Mucosa of stomach (tissue), 1 donor: ENCODE measurements around the gene ARHGAP22.

Source experiments
- H3K27me3 ChIP-seq: one replicate; pipeline ENCODE4 v1.7.0; 2013; ENCODE audit warnings: mild to moderate bottlenecking, low read length; ENCODE audit not compliant: control insufficient read depth, insufficient read depth
- H3K36me3 ChIP-seq: one replicate; pipeline ENCODE4 v1.7.0; 2013; ENCODE audit warnings: low read length; ENCODE audit not compliant: control insufficient read depth, insufficient read depth
- H3K4me1 ChIP-seq: one replicate; pipeline ENCODE4 v1.7.0; 2013; ENCODE audit warnings: mild to moderate bottlenecking, low read length; ENCODE audit not compliant: control insufficient read depth, insufficient read depth
- H3K4me3 ChIP-seq: one replicate; pipeline ENCODE4 v1.7.0; 2013; ENCODE audit warnings: low read length
- H3K9ac ChIP-seq: one replicate; pipeline ENCODE4 v1.7.0; 2013; ENCODE audit warnings: mild to moderate bottlenecking, low read length, moderate library complexity
- H3K9me3 ChIP-seq: one replicate; pipeline ENCODE4 v1.7.0; 2013; ENCODE audit warnings: mild to moderate bottlenecking, low read length, moderate library complexity; ENCODE audit not compliant: control insufficient read depth
- donor health status: Pancreatic carcinoma.

ARHGAP22 gene

GRCh38 chr10:48609899-48610584, 5.2 kb upstream of the ARHGAP22 start:
- Histone ChIP-seq H3K36me3 (no peaks in the 10 kb centered on the region), H3K9me3 (no peaks in the 10 kb centered on the region), H3K27me3 (no peaks in the 10 kb centered on the region), H3K4me3 (no peak overlapping the region), H3K9ac (no peak overlapping the region), H3K4me1 (no peaks in the 10 kb centered on the region)

GRCh38 chr10:48609441-48609840, 4.6 kb upstream of the ARHGAP22 start:
- H3K27me3 ChIP-seq = peaks cover 4% of the 10 kb centered on the region
- no peak overlapping the region for H3K9ac ChIP-seq
- H3K4me1 ChIP-seq = peaks cover 4% of the 10 kb centered on the region
- H3K4me3 ChIP-seq = no peak overlapping the region
- no peaks in the 10 kb centered on the region for H3K9me3 ChIP-seq
- H3K36me3 ChIP-seq = no peaks in the 10 kb centered on the region

DNA sequence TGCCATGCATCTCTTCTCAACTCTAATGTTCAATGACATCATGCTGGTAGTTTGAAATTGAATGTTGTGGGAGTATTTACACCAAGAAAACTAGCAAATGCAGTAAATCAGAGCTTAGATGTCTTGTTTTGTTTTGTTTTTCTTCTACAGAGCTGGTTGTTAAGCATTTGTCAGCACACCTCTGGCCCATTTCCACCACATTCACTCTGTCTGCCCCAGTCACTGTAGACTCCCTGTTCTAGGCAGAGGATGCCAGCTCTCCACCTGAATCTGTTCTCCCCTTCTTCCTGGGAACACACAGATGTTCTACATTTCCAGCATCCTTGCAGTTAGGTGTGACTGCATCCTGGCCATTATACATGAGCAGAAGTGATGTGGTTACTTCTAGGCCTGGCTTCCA, 4.1 kb upstream of the ARHGAP22 start:
- no peaks in the 10 kb centered on the region for H3K9me3 ChIP-seq
- H3K27me3 ChIP-seq = peaks cover 6% of the 10 kb centered on the region
- peaks cover 6% of the 10 kb centered on the region for H3K4me1 ChIP-seq
- no peak overlapping the region for H3K4me3 ChIP-seq
- no peak overlapping the region for H3K9ac ChIP-seq
- H3K36me3 ChIP-seq = no peaks in the 10 kb centered on the region

DNA sequence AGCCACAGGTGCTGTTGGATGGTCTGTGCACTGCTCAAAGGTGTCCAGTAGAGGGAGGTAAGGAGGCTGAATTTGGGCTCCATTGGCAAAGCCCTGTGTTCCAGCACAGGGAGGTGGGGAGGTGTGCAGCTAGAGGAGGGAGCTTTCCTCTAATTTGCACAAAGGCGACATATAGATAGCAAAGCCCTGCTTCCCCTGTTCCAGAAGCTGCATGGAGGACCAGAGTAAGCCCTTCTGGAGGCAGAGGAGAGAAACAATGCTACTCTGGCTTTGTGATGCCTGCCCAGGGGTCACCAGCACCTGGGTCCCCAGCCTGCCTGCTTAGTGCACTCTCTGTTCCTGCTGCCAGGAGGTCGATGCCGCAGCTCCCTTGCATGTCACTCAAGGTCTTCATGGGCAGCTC, 3.4 kb upstream of the ARHGAP22 start:
- Histone ChIP-seq H3K4me3 (no peak overlapping the region), H3K36me3 (no peaks in the 10 kb centered on the region), H3K9ac (no peak overlapping the region), H3K27me3 (peaks cover 9% of the 10 kb centered on the region), H3K4me1 (peaks cover 6% of the 10 kb centered on the region), H3K9me3 (no peaks in the 10 kb centered on the region)

- H3K4me3 ChIP-seq = no peak overlapping the region
- H3K27me3 ChIP-seq = peaks cover 9% of the 10 kb centered on the region
- no peaks in the 10 kb centered on the region for H3K9me3 ChIP-seq
- no peaks in the 10 kb centered on the region for H3K36me3 ChIP-seq
- peaks cover 6% of the 10 kb centered on the region for H3K4me1 ChIP-seq
- H3K9ac ChIP-seq = no peak overlapping the region
Observed at GRCh38 chr10:48607356-48608278, 2.7 kb upstream of the ARHGAP22 start.

GRCh38 chr10:48606530-48607355, 1.9 kb upstream of the ARHGAP22 start:
- H3K9me3 ChIP-seq = no peaks in the 10 kb centered on the region
- H3K36me3 ChIP-seq = no peaks in the 10 kb centered on the region
- no peak overlapping the region for H3K4me3 ChIP-seq
- peaks cover 6% of the 10 kb centered on the region for H3K4me1 ChIP-seq
- H3K27me3 ChIP-seq = peaks cover 9% of the 10 kb centered on the region
- H3K9ac ChIP-seq = no peak overlapping the region

DNA sequence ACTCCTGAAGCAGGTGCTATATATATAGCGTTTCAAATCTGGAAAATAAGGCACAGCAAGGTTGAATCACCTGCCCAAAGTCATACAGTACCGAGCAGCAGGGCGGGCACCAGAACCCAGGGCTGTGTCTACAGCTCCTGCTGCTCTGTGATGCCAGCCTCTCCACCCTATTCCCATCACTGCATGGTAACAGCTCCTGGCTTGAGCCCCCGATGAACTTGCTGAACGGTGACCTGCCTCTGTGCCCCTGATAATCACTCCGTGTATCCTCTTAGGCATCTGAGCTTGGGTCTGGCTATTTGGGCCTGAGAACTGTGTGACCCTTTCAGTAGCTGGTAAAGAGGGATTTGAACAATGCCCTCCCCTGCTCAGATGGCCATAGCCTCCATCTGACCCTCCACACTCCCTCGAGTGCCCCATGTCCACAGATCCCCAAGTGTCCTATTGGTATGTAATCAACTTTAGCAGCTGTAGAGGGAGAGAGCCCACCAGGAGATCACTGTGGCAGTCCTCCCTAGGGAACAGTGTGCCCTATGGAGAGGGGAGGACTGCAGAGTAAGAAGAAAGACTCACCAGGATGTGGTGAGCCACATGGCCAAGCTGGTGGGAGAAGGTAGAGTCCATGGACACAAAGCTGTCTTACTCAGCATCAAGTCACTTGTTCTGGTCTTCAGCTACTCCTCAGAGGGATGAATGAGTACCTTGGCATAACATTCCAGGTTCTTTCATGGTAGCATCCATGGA, 1.1 kb upstream of the ARHGAP22 start:
- Histone ChIP-seq H3K36me3 (no peaks in the 10 kb centered on the region), H3K4me1 (peaks cover 6% of the 10 kb centered on the region), H3K9me3 (no peaks in the 10 kb centered on the region), H3K27me3 (peaks cover 9% of the 10 kb centered on the region), H3K9ac (no peak overlapping the region), H3K4me3 (no peak overlapping the region)

DNA sequence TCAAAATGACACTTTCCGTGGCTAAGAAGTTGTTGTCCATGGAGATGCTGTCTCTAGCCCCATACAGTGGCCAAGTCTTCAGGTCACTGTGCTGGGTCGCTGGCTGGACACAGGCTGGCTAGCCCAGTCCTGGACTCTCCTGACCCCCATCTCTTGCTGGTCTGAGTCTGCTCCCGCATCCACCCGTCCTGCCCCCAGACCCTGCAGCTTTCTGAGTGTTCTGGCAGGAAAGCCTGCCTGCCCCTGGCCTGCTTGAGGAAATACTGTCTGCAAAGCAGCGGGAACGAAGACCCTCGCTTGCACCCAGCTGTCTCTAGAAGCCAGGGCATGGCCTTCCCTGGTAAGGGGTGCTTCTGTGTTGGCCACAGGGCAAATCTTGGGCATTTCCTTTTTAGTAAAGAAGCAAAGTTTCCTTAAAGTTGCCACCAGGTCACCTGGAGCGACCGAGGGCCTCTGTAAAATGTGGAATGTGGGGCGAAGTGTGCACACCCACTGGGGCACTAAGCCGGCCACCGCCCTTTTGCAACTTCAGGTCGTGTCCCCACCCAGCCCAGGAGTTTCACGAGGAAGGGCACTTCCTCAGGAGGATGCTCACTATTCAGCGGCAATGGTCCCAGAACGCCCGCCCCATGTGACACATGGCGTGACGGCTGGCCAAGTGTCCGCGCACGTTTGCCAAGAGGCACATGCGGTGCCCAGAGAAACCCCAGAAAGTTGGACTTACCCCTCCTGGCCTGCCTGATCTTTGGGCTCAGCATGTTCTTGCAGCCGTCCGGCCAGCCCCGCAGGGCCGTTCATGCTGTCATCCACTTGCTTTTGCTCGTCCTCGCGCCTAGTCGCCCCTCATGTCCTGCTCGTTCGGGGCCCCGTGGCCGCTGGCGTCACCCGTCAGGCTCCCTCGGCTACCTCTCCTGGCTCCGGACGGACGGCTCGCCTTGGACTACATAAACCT, 558 bp downstream of the ARHGAP22 start:
- H3K9me3 ChIP-seq = no peaks in the 10 kb centered on the region
- H3K4me3 ChIP-seq = no peak overlapping the region
- H3K4me1 ChIP-seq = peaks cover 6% of the 10 kb centered on the region
- peaks cover 9% of the 10 kb centered on the region for H3K27me3 ChIP-seq
- no peaks in the 10 kb centered on the region for H3K36me3 ChIP-seq
- H3K9ac ChIP-seq = no peak overlapping the region

GRCh38 chr10:48603421-48604038, 1.3 kb downstream of the ARHGAP22 start:
- peaks cover 9% of the 10 kb centered on the region for H3K27me3 ChIP-seq
- no peak overlapping the region for H3K9ac ChIP-seq
- peaks cover 6% of the 10 kb centered on the region for H3K4me1 ChIP-seq
- no peaks in the 10 kb centered on the region for H3K36me3 ChIP-seq
- H3K9me3 ChIP-seq = no peaks in the 10 kb centered on the region
- H3K4me3 ChIP-seq = no peak overlapping the region

- Histone ChIP-seq H3K27me3 (peaks cover 9% of the 10 kb centered on the region), H3K9ac (no peak overlapping the region), H3K36me3 (no peaks in the 10 kb centered on the region), H3K4me1 (peaks cover 6% of the 10 kb centered on the region), H3K4me3 (no peak overlapping the region), H3K9me3 (no peaks in the 10 kb centered on the region)
Observed at GRCh38 chr10:48602401-48603135, 2.3 kb downstream of the ARHGAP22 start.
